Measurements from ENCODE around the gene MMP2. TPM values are rescaled to one million over a fixed set of nuclear protein-coding genes. Genes with fewer than 3 reads are reported as not detected.

MMP2 gene
- total RNA-seq (2014; rRNA removed; shearing (Covaris generic); ENCODE audit: low replicate concordance): 53.0 and 98.5 TPM in 2 replicates

DNA sequence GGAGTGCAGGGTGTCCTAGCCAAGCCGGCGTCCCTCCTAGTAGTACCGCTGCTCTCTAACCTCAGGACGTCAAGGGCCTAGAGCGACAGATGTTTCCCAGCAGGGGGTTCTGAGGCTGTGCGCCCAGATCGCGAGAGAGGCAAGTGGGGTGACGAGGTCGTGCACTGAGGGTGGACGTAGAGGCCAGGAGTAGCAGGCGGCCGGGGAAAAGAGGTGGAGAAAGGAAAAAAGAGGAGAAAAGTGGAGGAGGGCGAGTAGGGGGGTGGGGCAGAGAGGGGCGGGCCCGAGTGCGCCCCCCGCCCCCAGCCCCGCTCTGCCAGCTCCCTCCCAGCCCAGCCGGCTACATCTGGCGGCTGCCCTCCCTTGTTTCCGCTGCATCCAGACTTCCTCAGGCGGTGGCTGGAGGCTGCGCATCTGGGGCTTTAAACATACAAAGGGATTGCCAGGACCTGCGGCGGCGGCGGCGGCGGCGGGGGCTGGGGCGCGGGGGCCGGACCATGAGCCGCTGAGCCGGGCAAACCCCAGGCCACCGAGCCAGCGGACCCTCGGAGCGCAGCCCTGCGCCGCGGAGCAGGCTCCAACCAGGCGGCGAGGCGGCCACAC lies at the start of gene MMP2:
Gene MMP2, plus strand, starts transcription at position 372 of the 603 bp plus-strand sequence. CDS start 282 bp downstream, outside the sequence.
- H3K27me3 ChIP-seq: no peaks in the 10 kb centered on the region
- H3K4me3 ChIP-seq: peak within 1 kb of the TSS; percentile 60
- H3K36me3 ChIP-seq: peaks cover 14% of the 10 kb centered on the region
- DNase-seq: peak; percentile 92
- H3K9me3 ChIP-seq: no peaks in the 10 kb centered on the region

DNA sequence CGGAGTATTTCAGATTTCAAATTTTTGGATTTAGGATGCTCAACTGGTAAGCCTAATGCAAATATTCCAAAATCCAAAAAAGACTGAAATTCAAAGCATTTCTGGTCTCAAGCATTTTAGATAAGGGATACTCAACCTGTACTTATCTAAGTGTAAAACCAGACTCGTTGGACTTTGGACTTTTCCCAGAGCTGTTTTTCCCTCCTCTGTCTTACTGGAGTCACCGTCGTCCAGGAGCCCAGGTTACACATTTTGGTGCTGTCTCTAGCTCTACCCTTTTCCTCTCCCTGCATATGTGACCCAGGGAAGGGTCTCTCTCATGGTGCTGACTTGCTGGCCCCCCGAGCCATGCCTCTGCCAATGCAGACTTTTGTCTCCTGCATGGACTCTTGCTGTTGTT lies 46.0 kb upstream of the MMP2 start:
- DNase-seq: no peak
- no peaks in the 10 kb centered on the region for H3K9me3 ChIP-seq
- H3K36me3 ChIP-seq: no peaks in the 10 kb centered on the region
- peaks cover 12% of the 10 kb centered on the region; the same call in 1 of the 2 replicates for H3K27me3 ChIP-seq
- no peak overlapping the region for H3K4me3 ChIP-seq

DNA sequence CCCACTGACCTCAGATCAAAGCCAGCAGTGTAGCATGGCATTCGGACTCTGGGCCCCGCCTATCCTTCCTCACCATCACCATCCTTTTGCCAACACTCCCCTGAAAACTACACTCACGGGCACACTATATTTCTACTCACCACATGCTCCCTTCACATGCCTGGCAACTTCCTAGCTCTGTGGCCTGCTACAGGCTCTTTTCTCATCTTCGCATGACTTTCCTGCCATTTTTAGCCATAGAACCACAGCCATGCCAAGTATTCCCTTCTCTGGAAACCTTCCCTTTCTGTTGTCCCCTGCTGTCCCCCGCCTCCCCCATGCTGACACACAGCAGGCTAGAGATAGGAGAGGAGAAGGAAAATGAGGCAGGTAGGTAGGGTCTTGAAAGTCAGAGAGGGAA lies 45.5 kb upstream of the MMP2 start:
- no peak for DNase-seq
- Histone ChIP-seq H3K27me3 (peaks cover 12% of the 10 kb centered on the region; the same call in 1 of the 2 replicates), H3K4me3 (no peak overlapping the region), H3K9me3 (no peaks in the 10 kb centered on the region), H3K36me3 (no peaks in the 10 kb centered on the region)

DNA sequence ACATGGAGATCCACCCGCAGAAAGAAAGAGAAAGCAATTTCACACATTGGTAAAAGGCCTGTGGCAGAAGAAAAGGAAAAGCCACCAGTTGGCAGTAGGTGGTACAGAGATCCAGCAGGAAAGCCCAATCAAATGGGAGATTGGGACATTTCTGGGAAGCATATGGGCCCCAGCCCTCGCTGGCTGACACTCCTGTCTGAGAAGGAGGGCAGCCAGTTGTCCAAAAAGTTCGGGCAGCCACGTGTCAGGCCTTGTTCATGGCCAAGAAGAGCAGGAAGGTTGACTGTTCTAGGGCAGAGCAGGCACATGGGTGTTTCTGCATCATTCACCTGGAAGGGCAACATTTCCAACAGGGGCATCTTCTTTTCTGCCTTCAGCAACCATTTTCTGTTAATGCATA lies 45.0 kb upstream of the MMP2 start:
- no peaks in the 10 kb centered on the region for H3K9me3 ChIP-seq
- H3K27me3 ChIP-seq: peaks cover 15% of the 10 kb centered on the region; the same call in 1 of the 2 replicates
- no peaks in the 10 kb centered on the region for H3K36me3 ChIP-seq
- H3K4me3 ChIP-seq: no peak overlapping the region
- no peak for DNase-seq

- Histone ChIP-seq H3K36me3 (no peaks in the 10 kb centered on the region), H3K27me3 (peaks cover 16% of the 10 kb centered on the region; the same call in 1 of the 2 replicates), H3K9me3 (no peaks in the 10 kb centered on the region), H3K4me3 (no peak overlapping the region)
- no peak for DNase-seq
Observed at GRCh38 chr16:55435387-55435786, 43.6 kb upstream of the MMP2 start.

DNA sequence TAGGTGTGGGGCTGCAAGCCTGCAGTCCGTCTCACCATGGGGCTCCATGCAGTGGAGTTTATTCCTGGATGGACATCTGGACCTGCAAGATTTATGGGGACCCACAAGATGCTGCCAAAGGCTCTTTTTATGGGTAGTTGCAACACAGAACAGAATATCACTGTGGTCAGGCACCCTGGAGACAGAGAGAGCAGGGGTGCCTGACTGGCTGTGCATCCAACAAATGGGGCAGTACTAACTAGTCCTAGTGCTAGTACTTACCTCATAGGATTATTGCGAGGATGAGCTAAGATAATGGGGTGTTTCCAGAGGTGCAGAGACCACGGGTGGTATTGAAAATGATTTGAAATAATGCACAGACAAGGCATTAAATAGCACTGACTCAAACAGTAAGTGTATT lies 42.4 kb upstream of the MMP2 start:
- Histone ChIP-seq H3K27me3 (peaks cover 14% of the 10 kb centered on the region; the same call in 1 of the 2 replicates), H3K4me3 (no peak overlapping the region), H3K9me3 (no peaks in the 10 kb centered on the region), H3K36me3 (no peaks in the 10 kb centered on the region)
- DNase-seq: no peak

- peak; percentile 42 for DNase-seq
- no peaks in the 10 kb centered on the region for H3K36me3 ChIP-seq
- H3K9me3 ChIP-seq: no peaks in the 10 kb centered on the region
- peaks cover 9% of the 10 kb centered on the region; the same call in 1 of the 2 replicates for H3K27me3 ChIP-seq
- H3K4me3 ChIP-seq: no peak overlapping the region
Observed at GRCh38 chr16:55437625-55438024, 41.4 kb upstream of the MMP2 start.

DNA sequence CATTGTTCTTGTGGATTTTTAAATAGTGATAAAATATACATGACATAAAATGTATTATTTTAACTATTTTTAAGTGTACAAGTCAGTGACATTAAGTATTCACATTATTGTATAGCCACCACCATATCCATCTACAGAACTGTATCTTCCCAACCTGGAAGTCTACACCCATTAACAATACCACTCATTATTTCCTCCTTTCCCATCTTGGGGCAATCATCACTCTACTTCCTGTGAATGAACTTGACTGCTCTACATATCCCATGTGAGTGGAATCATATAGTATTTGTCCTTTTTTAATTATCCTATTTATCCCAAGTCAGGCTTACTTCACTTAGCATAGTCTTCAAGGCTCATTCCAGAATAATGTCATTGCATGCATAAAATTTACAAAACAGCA lies 40.7 kb upstream of the MMP2 start:
- peaks cover 4% of the 10 kb centered on the region; the same call in 1 of the 2 replicates for H3K27me3 ChIP-seq
- no peak for DNase-seq
- no peak overlapping the region for H3K4me3 ChIP-seq
- H3K36me3 ChIP-seq: no peaks in the 10 kb centered on the region
- no peaks in the 10 kb centered on the region for H3K9me3 ChIP-seq

- no peak for DNase-seq
- Histone ChIP-seq H3K9me3 (no peaks in the 10 kb centered on the region), H3K4me3 (no peak overlapping the region), H3K27me3 (peaks cover 7% of the 10 kb centered on the region; the same call in 1 of the 2 replicates), H3K36me3 (no peaks in the 10 kb centered on the region)
Observed at GRCh38 chr16:55439101-55439690, 39.8 kb upstream of the MMP2 start.

- Histone ChIP-seq H3K4me3 (no peak overlapping the region), H3K27me3 (peaks cover 6% of the 10 kb centered on the region; the same call in 1 of the 2 replicates), H3K9me3 (no peaks in the 10 kb centered on the region), H3K36me3 (no peaks in the 10 kb centered on the region)
- no peak for DNase-seq
Observed at GRCh38 chr16:55443434-55444346, 35.3 kb upstream of the MMP2 start.

- peaks cover 3% of the 10 kb centered on the region; the same call in 1 of the 2 replicates for H3K27me3 ChIP-seq
- no peaks in the 10 kb centered on the region for H3K9me3 ChIP-seq
- DNase-seq: no peak
- H3K4me3 ChIP-seq: no peak overlapping the region
- H3K36me3 ChIP-seq: no peaks in the 10 kb centered on the region
Observed at GRCh38 chr16:55444754-55445485, 34.1 kb upstream of the MMP2 start.

DNA sequence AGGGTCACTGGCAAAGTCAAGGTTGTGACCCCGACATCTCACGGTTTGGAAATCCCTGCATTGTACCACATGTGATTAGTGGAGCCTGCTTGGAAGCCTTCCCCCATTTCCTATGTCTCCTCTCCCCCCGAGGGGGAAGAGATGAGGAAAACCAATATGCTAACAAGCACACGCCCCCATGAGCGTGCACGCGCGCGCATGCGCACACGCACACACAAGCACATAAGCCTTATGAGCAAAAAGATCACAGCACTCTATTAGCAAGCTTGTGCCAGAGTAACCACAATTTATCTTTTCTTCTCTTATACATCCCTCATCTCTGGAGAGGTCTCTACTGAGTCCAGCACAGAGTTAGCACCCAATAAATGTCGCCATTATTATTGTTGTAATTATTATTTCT lies 31.8 kb upstream of the MMP2 start:
- H3K27me3 ChIP-seq: peaks cover 3% of the 10 kb centered on the region; the same call in 1 of the 2 replicates
- no peaks in the 10 kb centered on the region for H3K36me3 ChIP-seq
- DNase-seq: no peak
- no peaks in the 10 kb centered on the region for H3K9me3 ChIP-seq
- no peak overlapping the region for H3K4me3 ChIP-seq

GRCh38 chr16:55452996-55453395 lies 26.0 kb upstream of the MMP2 start:
- Histone ChIP-seq H3K27me3 (no peaks in the 10 kb centered on the region), H3K36me3 (no peaks in the 10 kb centered on the region), H3K4me3 (no peak overlapping the region), H3K9me3 (peaks cover 9% of the 10 kb centered on the region; the same call in 1 of the 2 replicates)
- DNase-seq: no peak

- Histone ChIP-seq H3K9me3 (peaks cover 9% of the 10 kb centered on the region; the same call in 1 of the 2 replicates), H3K27me3 (no peaks in the 10 kb centered on the region), H3K4me3 (no peak overlapping the region), H3K36me3 (no peaks in the 10 kb centered on the region)
- DNase-seq: peak; percentile 84
Observed at GRCh38 chr16:55453909-55454308, 25.1 kb upstream of the MMP2 start.

GRCh38 chr16:55454861-55455260 lies 24.1 kb upstream of the MMP2 start:
- H3K27me3 ChIP-seq: no peaks in the 10 kb centered on the region
- H3K4me3 ChIP-seq: no peak overlapping the region
- no peak for DNase-seq
- H3K9me3 ChIP-seq: peaks cover 9% of the 10 kb centered on the region; the same call in 1 of the 2 replicates
- no peaks in the 10 kb centered on the region for H3K36me3 ChIP-seq

GRCh38 chr16:55462241-55462640 lies 16.8 kb upstream of the MMP2 start:
- DNase-seq: no peak
- Histone ChIP-seq H3K4me3 (no peak overlapping the region), H3K27me3 (no peaks in the 10 kb centered on the region; the same call in 1 of the 2 replicates), H3K36me3 (no peaks in the 10 kb centered on the region), H3K9me3 (no peaks in the 10 kb centered on the region)
